Stomach (tissue), 9 donors: ENCODE measurements around the gene FBN2. TPM values are rescaled to one million over a fixed set of nuclear protein-coding genes. Genes with fewer than 3 reads are reported as not detected.
A peak's percentile ranks its signal among the peaks of the same experiment; 100 is the strongest.

Source experiments
- DNase-seq, 2 donors: peaks; one replicate each; pipeline versions ENCODE4 v3.0.0 to v3.0.0-alpha.2; 2013 to 2019
- H3K27ac ChIP-seq, 5 donors: fragments of 200-600 bp in 4 of 5; sonication (generic) in 4 of 5; one replicate each; pipeline ENCODE4 v1.5.1; 2013 to 2019; ENCODE audit warnings: mild to moderate bottlenecking in 1 of 5, moderate library complexity in 1 of 5
- H3K27me3 ChIP-seq, 3 donors: fragments of 200-600 bp; sonication (generic); one replicate each; pipeline ENCODE4 v1.5.1; 2017 to 2019; ENCODE audit warnings: mixed run types in 1 of 3
- H3K36me3 ChIP-seq, 4 donors: fragments of 200-600 bp; sonication (generic); 1 replicate in 3 of 4; 2 replicates in 1 of 4; pipeline ENCODE4 v1.5.1; 2016 to 2019
- H3K4me1 ChIP-seq, 4 donors: fragments of 200-600 bp; sonication (generic); one replicate each; pipeline ENCODE4 v1.5.1; 2016 to 2019
- H3K4me3 ChIP-seq, 4 donors: fragments of 200-600 bp; sonication (generic) in 3 of 4; one replicate each; pipeline ENCODE4 v1.5.1; 2016 to 2019; ENCODE audit warnings: mild to moderate bottlenecking in 1 of 4
- H3K9me3 ChIP-seq, 4 donors: fragments of 200-600 bp; sonication (generic); one replicate each; pipeline ENCODE4 v1.5.1; 2016 to 2019
- EP300 ChIP-seq: sonication (generic); formaldehyde crosslinking; IDR thresholded peaks from one replicate; pipeline ENCODE4 v1.6.1; 2017; ENCODE audit warnings: antibody characterized with exemption
- POLR2A ChIP-seq, 4 donors: fragments of 450-650 bp; IDR thresholded peaks; one replicate each; pipeline ENCODE4 v1.6.1; 2016; ENCODE audit warnings: antibody characterized with exemption in 4 of 4, control low read depth in 2 of 4, mild to moderate bottlenecking in 1 of 4, moderate library complexity in 1 of 4
- POLR2AphosphoS5 ChIP-seq, 3 donors: sonication (generic); formaldehyde crosslinking; IDR thresholded peaks; one replicate each; pipeline ENCODE4 v1.6.1; 2016; ENCODE audit warnings: antibody characterized with exemption in 3 of 3
- WGBS, 5 donors: extraction: QIAGEN DNeasy Blood & Tissue Kit in 3 of 5; methylation state at CpG; one replicate each; pipeline versions ENCODE4 v1.1.5 to v1.1.7; 2013 to 2018; 5-methylcytosine and 5-hydroxymethylcytosine counted together
- intact Hi-C: fragments of 100-400 bp; cut with DNase I; formaldehyde crosslinking; loops from one replicate; pipeline ENCODE4 v1.15.1; 2023; ENCODE audit warnings: low total_unique reads
- polyA plus RNA-seq, 3 donors: library from polyadenylated mRNA; stranded (reverse); fragments of 200-250 nt; gene quantifications; one replicate each; pipeline ENCODE4 v1.2.3, GENCODE V29; 2013
- total RNA-seq, 5 donors: library from RNA; depleted of rRNA; stranded (reverse); fragments of >200 nt; gene quantifications; one replicate each; pipeline versions ENCODE4 v1.1.0 to v1.2.3, GENCODE V29; 2014 to 2016
- TF ChIP-seq, protein P1 (sequence below), 7 experiments: fragments of 450-650 bp in 4 of 7; fragments of 200-600 bp in 3 of 7; sonication (generic) in 3 of 7; IDR thresholded peaks; one replicate each; pipeline ENCODE4 v1.5.1; 2016 to 2019; ENCODE audit warnings: antibody characterized with exemption in 7 of 7, control low read depth in 2 of 7, mild to moderate bottlenecking in 1 of 7
- donor health status: healthy with polysubstance abuse.
- donor health status: Bipolar disorder and iron deficiency.
- donor health status: healthy.

The FBN2 gene
- total and polyA plus RNA-seq, 8 donors, result under 0.01 to 42.8 (median 1.9) TPM

DNA sequence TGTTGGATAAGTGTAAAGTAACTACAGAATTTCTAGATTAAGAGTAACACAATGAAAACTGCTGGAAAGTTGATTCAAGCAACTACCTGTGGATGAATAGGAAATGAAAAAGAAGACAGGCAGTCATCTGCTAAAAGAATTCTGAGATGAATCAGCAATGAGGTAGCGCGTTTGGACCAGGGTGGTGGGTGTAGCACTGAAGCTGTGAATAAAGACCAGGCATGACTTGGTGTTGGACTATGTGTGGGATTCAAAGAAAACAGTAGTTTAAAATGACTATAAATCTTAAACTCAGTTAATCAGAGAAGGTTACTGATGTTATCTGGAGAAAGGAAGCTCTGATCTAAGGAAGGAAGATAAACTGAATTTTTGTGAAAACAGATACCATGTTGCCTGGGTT lies 159.8 kb downstream of the FBN2 start:
- intact Hi-C loops, result no loop called here
- 83 to 94% (median 90%) methylated on average over 2 of the region's 2 CpGs for WGBS, 5 donors
- TF ChIP-seq EP300 (no peak), POLR2A (IDR thresholded peaks at IDR 0.05) (no peak), POLR2AphosphoS5 (IDR thresholded peaks at IDR 0.05) (no peak)
- TF ChIP-seq, protein P1, sequence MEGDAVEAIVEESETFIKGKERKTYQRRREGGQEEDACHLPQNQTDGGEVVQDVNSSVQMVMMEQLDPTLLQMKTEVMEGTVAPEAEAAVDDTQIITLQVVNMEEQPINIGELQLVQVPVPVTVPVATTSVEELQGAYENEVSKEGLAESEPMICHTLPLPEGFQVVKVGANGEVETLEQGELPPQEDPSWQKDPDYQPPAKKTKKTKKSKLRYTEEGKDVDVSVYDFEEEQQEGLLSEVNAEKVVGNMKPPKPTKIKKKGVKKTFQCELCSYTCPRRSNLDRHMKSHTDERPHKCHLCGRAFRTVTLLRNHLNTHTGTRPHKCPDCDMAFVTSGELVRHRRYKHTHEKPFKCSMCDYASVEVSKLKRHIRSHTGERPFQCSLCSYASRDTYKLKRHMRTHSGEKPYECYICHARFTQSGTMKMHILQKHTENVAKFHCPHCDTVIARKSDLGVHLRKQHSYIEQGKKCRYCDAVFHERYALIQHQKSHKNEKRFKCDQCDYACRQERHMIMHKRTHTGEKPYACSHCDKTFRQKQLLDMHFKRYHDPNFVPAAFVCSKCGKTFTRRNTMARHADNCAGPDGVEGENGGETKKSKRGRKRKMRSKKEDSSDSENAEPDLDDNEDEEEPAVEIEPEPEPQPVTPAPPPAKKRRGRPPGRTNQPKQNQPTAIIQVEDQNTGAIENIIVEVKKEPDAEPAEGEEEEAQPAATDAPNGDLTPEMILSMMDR (IDR thresholded peaks at IDR 0.05), result no peak

DNA sequence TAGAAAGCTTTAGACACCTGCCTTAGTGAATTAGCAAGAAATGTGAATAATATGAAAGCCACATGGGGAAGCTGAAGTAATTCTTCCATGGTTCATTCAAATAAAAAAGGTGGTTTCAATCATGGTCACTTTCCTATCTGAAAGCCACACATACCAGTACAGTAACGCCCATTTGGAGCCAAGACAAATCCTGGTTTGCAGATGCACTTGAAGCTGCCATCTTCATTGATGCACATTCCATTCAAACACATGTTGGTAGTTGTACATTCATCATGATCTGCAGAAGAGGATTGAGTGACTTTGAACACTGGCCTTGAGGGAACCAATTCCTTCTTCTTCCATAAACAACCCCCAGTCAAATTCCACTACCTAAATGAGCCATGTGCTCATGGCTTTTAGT lies 161.5 kb downstream of the FBN2 start:
- no peak for DNase-seq
- H3K27me3 ChIP-seq, result no peaks in the 10 kb centered on the region
- H3K9me3 ChIP-seq, result no peaks in the 10 kb centered on the region
- intact Hi-C loops, result no loop called here
- 56 to 71% (median 66%) methylated on average over 1 of the region's 1 CpG for WGBS, 5 donors
- H3K4me3 ChIP-seq, result no peak overlapping the region
- no peaks in the 10 kb centered on the region for H3K36me3 ChIP-seq
- H3K27ac ChIP-seq, result no peak overlapping the region
- no peaks in the 10 kb centered on the region for H3K4me1 ChIP-seq
- TF ChIP-seq POLR2A (IDR thresholded peaks at IDR 0.05) (no peak), POLR2AphosphoS5 (IDR thresholded peaks at IDR 0.05) (no peak), EP300 (no peak)
- TF ChIP-seq, protein P1 (IDR thresholded peaks at IDR 0.05), result no peak

More for the DNA sequence above, 159.8 kb downstream of the FBN2 start:
- no peaks in the 10 kb centered on the region for H3K9me3 ChIP-seq
- no peak overlapping the region for H3K4me3 ChIP-seq
- H3K27me3 ChIP-seq, result no peaks in the 10 kb centered on the region
- no peak for DNase-seq
- no peaks in the 10 kb centered on the region for H3K4me1 ChIP-seq
- H3K27ac ChIP-seq, result no peak overlapping the region
- no peaks in the 10 kb centered on the region for H3K36me3 ChIP-seq

DNA sequence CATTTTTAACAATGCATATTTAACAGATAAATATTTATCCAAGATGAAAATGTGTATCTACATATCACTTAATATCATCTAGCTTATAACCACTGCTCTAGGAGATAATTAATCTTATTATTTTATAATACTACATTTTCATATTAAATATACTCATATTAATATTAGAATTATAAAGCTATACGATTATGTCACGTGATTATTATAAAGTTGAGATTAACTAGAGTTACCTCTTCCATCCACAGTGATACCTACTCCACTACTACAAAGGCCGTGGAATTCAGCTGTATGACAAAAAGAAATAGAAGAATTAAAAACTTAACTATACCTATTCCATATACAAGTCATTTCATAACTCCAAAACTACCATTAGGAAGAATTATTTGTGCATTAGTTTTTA lies 171.9 kb downstream of the FBN2 start:
- 84 to 91% (median 87%) methylated on average over 3 of the region's 3 CpGs for WGBS, 5 donors
- Histone ChIP-seq H3K36me3 (no peaks in the 10 kb centered on the region), H3K27me3 (no peaks in the 10 kb centered on the region), H3K4me1 (no peaks in the 10 kb centered on the region), H3K27ac (no peak overlapping the region), H3K4me3 (no peak overlapping the region), H3K9me3 (no peaks in the 10 kb centered on the region)
- intact Hi-C loops, result no loop called here
- no peak for TF ChIP-seq POLR2AphosphoS5 (IDR thresholded peaks at IDR 0.05)
- TF ChIP-seq POLR2A (IDR thresholded peaks at IDR 0.05), result no peak
- TF ChIP-seq, protein P1 (IDR thresholded peaks at IDR 0.05), result no peak
- TF ChIP-seq EP300, result no peak
- DNase-seq, result no peak

DNA sequence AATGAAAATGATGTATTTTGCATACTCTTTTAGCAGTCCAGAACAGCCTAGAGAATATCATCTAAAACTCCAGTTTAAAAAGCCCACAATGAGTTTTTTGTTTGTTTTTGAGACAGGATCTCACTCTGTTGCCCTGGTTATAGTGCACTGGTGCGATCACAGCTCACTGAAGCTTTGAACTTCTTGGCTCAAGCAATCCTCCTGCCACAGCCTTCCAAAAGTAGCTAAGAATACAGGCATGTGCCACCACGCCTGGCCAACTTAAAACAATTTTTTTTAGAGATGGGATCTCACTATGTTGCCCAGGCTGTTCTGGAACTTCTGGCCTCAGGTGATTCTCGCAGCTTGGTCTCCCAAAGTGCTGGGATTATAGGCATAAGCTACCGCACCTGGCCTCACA lies 175.7 kb downstream of the FBN2 start:
- H3K27ac ChIP-seq, result no peak overlapping the region
- peaks cover 0 to 8% (median 3%) of the 10 kb centered on the region in 4 donors for H3K4me1 ChIP-seq
- peak in 1 of 2 donors; percentile 12 for DNase-seq
- H3K27me3 ChIP-seq, result no peaks in the 10 kb centered on the region
- no peak overlapping the region for H3K4me3 ChIP-seq
- TF ChIP-seq, protein P1 (IDR thresholded peaks at IDR 0.05), result no peak
- no peak for TF ChIP-seq EP300
- no peak for TF ChIP-seq POLR2AphosphoS5 (IDR thresholded peaks at IDR 0.05)
- intact Hi-C loops, result no loop called here
- H3K36me3 ChIP-seq, result no peaks in the 10 kb centered on the region
- 46 to 89% (median 73%) methylated on average over 4 of the region's 4 CpGs for WGBS, 5 donors
- H3K9me3 ChIP-seq, result no peaks in the 10 kb centered on the region
